ENCODE results near the gene FGF16. TPM values are rescaled to one million over a fixed set of nuclear protein-coding genes. Genes with fewer than 3 reads are reported as not detected.
"Not testable (repeated sequence)": the region's sequence is repeated elsewhere in the genome, so short reads cannot be mapped to it uniquely, and the experiment has no call there.

The FGF16 gene
- total RNA-seq, 4 donors from 2014 or later, result 0.31 TPM; not detected in 3

- DNase-seq (ENCODE audit: low spot score), result no peak
- no peak for TF ChIP-seq CTCF (IDR thresholded peaks at IDR 0.05)
- ATAC-seq (ENCODE audit: low FRiP score), result no peak
These were observed 8.2 kb downstream of the FGF16 start for GRCh38 chrX:77455437-77455836.

GRCh38 chrX:77484045-77484444 lies 36.9 kb downstream of the FGF16 start:
- DNase-seq (ENCODE audit: low spot score) (no peak), ATAC-seq (ENCODE audit: low FRiP score) (no peak)
- TF ChIP-seq CTCF (IDR thresholded peaks at IDR 0.05), result no peak

GRCh38 chrX:77493677-77494553 lies 46.7 kb downstream of the FGF16 start:
- ATAC-seq (ENCODE audit: low FRiP score) (no peak), DNase-seq (ENCODE audit: low spot score) (no peak)
- TF ChIP-seq CTCF (IDR thresholded peaks at IDR 0.05), result no peak

GRCh38 chrX:77500164-77500563 lies 53.0 kb downstream of the FGF16 start:
- DNase-seq (ENCODE audit: low spot score); ATAC-seq (ENCODE audit: low FRiP score): not testable (repeated sequence)

GRCh38 chrX:77502951-77503525 lies 55.8 kb downstream of the FGF16 start:
- TF ChIP-seq CTCF (IDR thresholded peaks at IDR 0.05), result no peak
- no peak for ATAC-seq (ENCODE audit: low FRiP score)
- DNase-seq (ENCODE audit: low spot score), result no peak

- TF ChIP-seq CTCF (IDR thresholded peaks at IDR 0.05), result no peak
- no peak for ATAC-seq (ENCODE audit: low FRiP score)
These were observed 58.0 kb downstream of the FGF16 start for GRCh38 chrX:77505227-77505626.

More at GRCh38 chrX:77505227-77505626, 58.0 kb downstream of the FGF16 start:
- no peak for DNase-seq (ENCODE audit: low spot score)

Data from omental fat pad (tissue), 4 donors.